Hepatocyte (in vitro differentiated cells): ENCODE measurements around the gene CRHR1. TPM values are rescaled to one million over a fixed set of nuclear protein-coding genes. Genes with fewer than 3 reads are reported as not detected.

Experiments used
- DNase-seq: peaks from one replicate; pipeline ENCODE4 v3.0.0-alpha.2; 2016; ENCODE audit warnings: low spot score
- H2AFZ ChIP-seq: fragments of 200-600 bp; sonication (generic); 2 replicates; pipeline ENCODE4 v1.6.0; 2016; ENCODE audit warnings: antibody characterized with exemption, mild to moderate bottlenecking
- H3K27ac ChIP-seq: fragments of 200-600 bp; sonication (generic); 2 replicates; pipeline ENCODE4 v1.5.1; 2016; ENCODE audit warnings: mild to moderate bottlenecking
- H3K27me3 ChIP-seq: fragments of 200-600 bp; sonication (generic); 2 replicates; pipeline ENCODE4 v1.6.1; 2016
- H3K36me3 ChIP-seq: fragments of 200-600 bp; sonication (generic); replicated peaks from 2 replicates; pipeline ENCODE4 v1.5.1; 2016; ENCODE audit warnings: low read depth; ENCODE audit not compliant: insufficient read depth
- H3K4me1 ChIP-seq: fragments of 200-600 bp; sonication (generic); 2 replicates; pipeline ENCODE4 v1.5.1; 2016; ENCODE audit warnings: mild to moderate bottlenecking, moderate library complexity; ENCODE audit not compliant: insufficient read depth
- H3K4me2 ChIP-seq: fragments of 200-600 bp; sonication (generic); 2 replicates; pipeline ENCODE4 v1.6.0; 2016
- H3K4me3 ChIP-seq: fragments of 200-600 bp; sonication (generic); 2 replicates; pipeline ENCODE4 v1.5.1; 2016; ENCODE audit warnings: mild to moderate bottlenecking
- H3K79me2 ChIP-seq: fragments of 200-600 bp; sonication (generic); 2 replicates; pipeline ENCODE4 v1.6.0; 2017; ENCODE audit warnings: mild to moderate bottlenecking
- H3K9me2 ChIP-seq: fragments of 200-600 bp; sonication (generic); replicated peaks from 2 replicates; pipeline ENCODE4 v1.6.0; 2017; ENCODE audit warnings: mild to moderate bottlenecking; ENCODE audit not compliant: insufficient read depth
- H3K9me3 ChIP-seq: fragments of 200-600 bp; sonication (generic); 2 replicates; pipeline ENCODE4 v1.5.1; 2016; ENCODE audit warnings: low read depth, mild to moderate bottlenecking
- H4K20me1 ChIP-seq: fragments of 200-600 bp; sonication (generic); 2 replicates; pipeline ENCODE4 v1.6.0; 2016; ENCODE audit warnings: mild to moderate bottlenecking; ENCODE audit not compliant: insufficient read depth, poor library complexity, severe bottlenecking
- CTCF ChIP-seq: fragments of 200-600 bp; sonication (generic); IDR thresholded peaks from 2 replicates; pipeline ENCODE4 v1.5.1; 2016; ENCODE audit warnings: antibody characterized with exemption, mild to moderate bottlenecking; ENCODE audit not compliant: poor library complexity
- EZH2 ChIP-seq: fragments of 200-600 bp; sonication (generic); IDR thresholded peaks from 2 replicates; pipeline ENCODE4 v1.6.1; 2016; ENCODE audit warnings: antibody characterized with exemption, mild to moderate bottlenecking, borderline replicate concordance
- EZH2phosphoT487 ChIP-seq: fragments of 200-600 bp; sonication (generic); IDR thresholded peaks from one replicate; pipeline ENCODE4 v1.6.1; 2018; ENCODE audit warnings: antibody characterized with exemption, mild to moderate bottlenecking, low read depth, moderate library complexity; ENCODE audit not compliant: unreplicated experiment, severe bottlenecking
- WGBS: methylation state at CpG from one replicate; pipeline ENCODE4 v1.1.6; 2016; ENCODE audit warnings: low lambda C conversion rate; ENCODE audit errors: missing lambda C conversion rate; 5-methylcytosine and 5-hydroxymethylcytosine counted together
- polyA plus RNA-seq: library from polyadenylated mRNA; unstranded; fragments of >200 nt; fragmentation: Nextera tagmentation; extraction: Ambion mirVana; gene quantifications from 2 replicates; pipeline ENCODE4 v1.2.1, GENCODE V29; 2016
- total RNA-seq: library from RNA; depleted of rRNA; stranded (reverse); fragments of >200 nt; gene quantifications from 2 replicates; pipeline ENCODE4 v1.2.3, GENCODE V29; 2014

The CRHR1 gene
- total and polyA plus RNA-seq, 2 experiments from 2014 or later = not detected

GRCh38 chr17:45863857-45864654, 79.9 kb downstream of the CRHR1 start:
- DNase-seq = no peak
- no peak overlapping the region for H3K4me3 ChIP-seq
- no peaks in the 10 kb centered on the region for H3K9me3 ChIP-seq
- H3K4me1 ChIP-seq = no peaks in the 10 kb centered on the region
- 55% methylated on average over 6 of the region's 6 CpGs for WGBS
- H3K4me2 ChIP-seq = no peak overlapping the region
- H3K27ac ChIP-seq = no peak overlapping the region
- H3K27me3 ChIP-seq = peaks cover 5% of the 10 kb centered on the region
- H4K20me1 ChIP-seq = no peaks in the 10 kb centered on the region
- no peak overlapping the region for H2AFZ ChIP-seq
- TF ChIP-seq CTCF (no peak), EZH2 (no peak), EZH2phosphoT487 (no peak)
- H3K36me3 ChIP-seq = no peaks in the 10 kb centered on the region
- H3K79me2 ChIP-seq = no peaks in the 10 kb centered on the region
- H3K9me2 ChIP-seq = no peaks in the 10 kb centered on the region

GRCh38 chr17:45867171-45867570, 83.1 kb downstream of the CRHR1 start:
- WGBS = 91% methylated on average over 6 of the region's 6 CpGs
- H3K79me2 ChIP-seq = no peaks in the 10 kb centered on the region

GRCh38 chr17:45867702-45868101, 83.6 kb downstream of the CRHR1 start:
- Histone ChIP-seq H4K20me1 (no peaks in the 10 kb centered on the region), H3K4me1 (no peaks in the 10 kb centered on the region), H3K27ac (no peak overlapping the region), H3K4me3 (no peak overlapping the region), H2AFZ (no peak overlapping the region), H3K27me3 (peaks cover 5% of the 10 kb centered on the region), H3K36me3 (no peaks in the 10 kb centered on the region), H3K9me3 (no peaks in the 10 kb centered on the region), H3K9me2 (no peaks in the 10 kb centered on the region), H3K4me2 (no peak overlapping the region), H3K79me2 (no peaks in the 10 kb centered on the region)
- TF ChIP-seq CTCF = no peak
- TF ChIP-seq EZH2 = no peak
- TF ChIP-seq EZH2phosphoT487 = no peak
- no peak for DNase-seq
- WGBS = 89% methylated on average over 8 of the region's 8 CpGs

More at GRCh38 chr17:45867171-45867570, 83.1 kb downstream of the CRHR1 start:
- no peaks in the 10 kb centered on the region for H3K9me2 ChIP-seq
- no peak overlapping the region for H2AFZ ChIP-seq
- no peaks in the 10 kb centered on the region for H3K9me3 ChIP-seq
- peaks cover 5% of the 10 kb centered on the region for H3K27me3 ChIP-seq
- no peaks in the 10 kb centered on the region for H3K4me1 ChIP-seq
- TF ChIP-seq CTCF = no peak
- no peak for TF ChIP-seq EZH2
- no peak for TF ChIP-seq EZH2phosphoT487
- no peaks in the 10 kb centered on the region for H4K20me1 ChIP-seq
- no peak overlapping the region for H3K4me3 ChIP-seq
- no peak for DNase-seq
- H3K27ac ChIP-seq = no peak overlapping the region
- no peaks in the 10 kb centered on the region for H3K36me3 ChIP-seq
- H3K4me2 ChIP-seq = no peak overlapping the region
